Sigmoid colon (tissue), 7 donors: ENCODE data around the gene KLC4. TPM values are rescaled to one million over a fixed set of nuclear protein-coding genes. Genes with fewer than 3 reads are reported as not detected.

Experiments
- DNase-seq: peaks from one replicate; pipeline ENCODE4 v3.0.0-alpha.2; 2019
- H3K27ac ChIP-seq, 4 donors: fragments of 200-600 bp; sonication (generic); one replicate each; pipeline ENCODE4 v1.5.1; 2016 to 2019; ENCODE audit warnings: mild to moderate bottlenecking in 1 of 4
- H3K27me3 ChIP-seq, 3 donors: fragments of 200-600 bp; sonication (generic); one replicate each; pipeline ENCODE4 v1.5.1; 2019; ENCODE audit warnings: mild to moderate bottlenecking in 1 of 3
- H3K36me3 ChIP-seq, 4 donors: fragments of 200-600 bp; sonication (generic); one replicate each; pipeline ENCODE4 v1.5.1; 2016 to 2019
- H3K4me1 ChIP-seq, 4 donors: fragments of 200-600 bp; sonication (generic); one replicate each; pipeline ENCODE4 v1.5.1; 2017 to 2019
- H3K4me3 ChIP-seq, 4 donors: fragments of 200-600 bp; sonication (generic); one replicate each; pipeline ENCODE4 v1.5.1; 2017 to 2019; ENCODE audit warnings: mild to moderate bottlenecking in 2 of 4, moderate library complexity in 1 of 4
- H3K9me3 ChIP-seq, 4 donors: fragments of 200-600 bp in 3 of 4; sonication (generic) in 3 of 4; one replicate each; pipeline versions ENCODE4 v1.5.1 to v1.6.1; 2013 to 2019
- CTCF ChIP-seq, 4 experiments: fragments of 450-650 bp in 3 of 4; fragments of 200-600 bp in 1 of 4; IDR thresholded peaks; one replicate each; pipeline ENCODE4 v1.5.1; 2016 to 2019; ENCODE audit warnings: antibody characterized with exemption in 4 of 4, mild to moderate bottlenecking in 3 of 4, moderate library complexity in 2 of 4
- EP300 ChIP-seq, 4 donors: sonication (generic); formaldehyde crosslinking; IDR thresholded peaks; one replicate each; pipeline ENCODE4 v1.6.1; 2017; ENCODE audit warnings: antibody characterized with exemption in 4 of 4
- POLR2A ChIP-seq, 2 donors: fragments of 450-650 bp; IDR thresholded peaks; one replicate each; pipeline ENCODE4 v1.6.1; 2016; ENCODE audit warnings: antibody characterized with exemption in 2 of 2, mild to moderate bottlenecking in 2 of 2, moderate library complexity in 2 of 2
- POLR2AphosphoS5 ChIP-seq, 4 donors: sonication (generic); formaldehyde crosslinking; IDR thresholded peaks; one replicate each; pipeline ENCODE4 v1.6.1; 2017; ENCODE audit warnings: antibody characterized with exemption in 4 of 4
- WGBS, 2 donors: extraction: QIAGEN DNeasy Blood & Tissue Kit; methylation state at CpG; one replicate each; pipeline ENCODE4 v1.1.7; 2013; 5-methylcytosine and 5-hydroxymethylcytosine counted together
- intact Hi-C: fragments of 100-400 bp; cut with DNase I; formaldehyde crosslinking; loops from one replicate; pipeline ENCODE4 v1.15.1; 2023
- polyA plus RNA-seq, 3 donors: library from polyadenylated mRNA; stranded (reverse); fragments of 200-250 nt; gene quantifications; one replicate each; pipeline ENCODE4 v1.2.3, GENCODE V29; 2013
- total RNA-seq, 4 donors: library from RNA; depleted of rRNA; stranded (reverse); fragments of >200 nt; gene quantifications; one replicate each; pipeline ENCODE4 v1.1.0, GENCODE V29; 2016
- donor health status: healthy with polysubstance abuse.
- donor health status: Bipolar disorder and iron deficiency.
- donor health status: healthy.

Gene KLC4
- total and polyA plus RNA-seq, 7 donors = 23.2 to 116 (median 44.9) TPM

- H3K27ac ChIP-seq = no peak overlapping the region
- no peaks in the 10 kb centered on the region for H3K9me3 ChIP-seq
- intact Hi-C loops = no loop called here
- H3K4me1 ChIP-seq = peaks cover 0 to 26% (median 20%) of the 10 kb centered on the region in 4 donors
- WGBS, 2 donors = 88 to 90% methylated on average over 5 of the region's 5 CpGs
- H3K36me3 ChIP-seq = peaks cover 36 to 65% (median 55%) of the 10 kb centered on the region in 4 donors
- DNase-seq = no peak
- no peaks in the 10 kb centered on the region for H3K27me3 ChIP-seq
- H3K4me3 ChIP-seq = no peak overlapping the region
- TF ChIP-seq POLR2AphosphoS5 (IDR thresholded peaks at IDR 0.05) = no peak
- no peak for TF ChIP-seq EP300 (IDR thresholded peaks at IDR 0.05)
- TF ChIP-seq POLR2A (IDR thresholded peaks at IDR 0.05) = no peak
- no peak for TF ChIP-seq CTCF (IDR thresholded peaks at IDR 0.05)
These were observed 33.1 kb upstream of the KLC4 start for GRCh38 chr6:43026365-43026764.

GRCh38 chr6:43029120-43029519 is 30.3 kb upstream of the KLC4 start:
- no peak overlapping the region for H3K27ac ChIP-seq
- no peak for DNase-seq
- peaks cover 36 to 92% (median 57%) of the 10 kb centered on the region in 4 donors for H3K36me3 ChIP-seq
- H3K4me3 ChIP-seq = no peak overlapping the region
- H3K4me1 ChIP-seq = peaks cover 0 to 6% (median under 1%) of the 10 kb centered on the region in 4 donors
- H3K27me3 ChIP-seq = no peaks in the 10 kb centered on the region
- 93 to 95% methylated on average over 9 of the region's 9 CpGs for WGBS, 2 donors
- no peaks in the 10 kb centered on the region for H3K9me3 ChIP-seq
- TF ChIP-seq POLR2A (IDR thresholded peaks at IDR 0.05) = no peak
- no peak for TF ChIP-seq EP300 (IDR thresholded peaks at IDR 0.05)
- no peak for TF ChIP-seq CTCF (IDR thresholded peaks at IDR 0.05)
- intact Hi-C loops = no loop called here

- Histone ChIP-seq H3K27me3 (no peaks in the 10 kb centered on the region), H3K36me3 (peaks cover 19 to 84% (median 36%) of the 10 kb centered on the region in 4 donors), H3K4me3 (no peak overlapping the region), H3K27ac (no peak overlapping the region), H3K9me3 (no peaks in the 10 kb centered on the region), H3K4me1 (no peaks in the 10 kb centered on the region)
- 85 to 90% methylated on average over 4 of the region's 4 CpGs for WGBS, 2 donors
- TF ChIP-seq POLR2AphosphoS5 (IDR thresholded peaks at IDR 0.05) = no peak
- no peak for TF ChIP-seq CTCF (IDR thresholded peaks at IDR 0.05)
- no peak for TF ChIP-seq EP300 (IDR thresholded peaks at IDR 0.05)
- TF ChIP-seq POLR2A (IDR thresholded peaks at IDR 0.05) = no peak
- no peak for DNase-seq
- intact Hi-C loops = no loop called here
These were observed 27.1 kb upstream of the KLC4 start for GRCh38 chr6:43032326-43032725.

- 84 to 87% methylated on average over 2 of the region's 2 CpGs for WGBS, 2 donors
- no peak overlapping the region for H3K4me3 ChIP-seq
- no peak overlapping the region for H3K27ac ChIP-seq
- no peaks in the 10 kb centered on the region for H3K27me3 ChIP-seq
- peaks cover 24 to 84% (median 33%) of the 10 kb centered on the region in 4 donors for H3K36me3 ChIP-seq
- TF ChIP-seq CTCF (IDR thresholded peaks at IDR 0.05) (no peak), POLR2AphosphoS5 (IDR thresholded peaks at IDR 0.05) (no peak), POLR2A (IDR thresholded peaks at IDR 0.05) (no peak), EP300 (IDR thresholded peaks at IDR 0.05) (no peak)
- intact Hi-C loops = no loop called here
- H3K4me1 ChIP-seq = no peaks in the 10 kb centered on the region
- no peak for DNase-seq
- H3K9me3 ChIP-seq = no peaks in the 10 kb centered on the region
These were observed 25.8 kb upstream of the KLC4 start for GRCh38 chr6:43033496-43034189.

- H3K36me3 ChIP-seq = peaks cover 18 to 84% (median 28%) of the 10 kb centered on the region in 4 donors
- H3K4me3 ChIP-seq = no peak overlapping the region
- no peaks in the 10 kb centered on the region for H3K9me3 ChIP-seq
- H3K27ac ChIP-seq = no peak overlapping the region
- H3K4me1 ChIP-seq = no peaks in the 10 kb centered on the region
- TF ChIP-seq POLR2A (IDR thresholded peaks at IDR 0.05) = no peak
- TF ChIP-seq EP300 (IDR thresholded peaks at IDR 0.05) = no peak
- no peak for TF ChIP-seq CTCF (IDR thresholded peaks at IDR 0.05)
- DNase-seq = no peak
- WGBS, 2 donors = 92 to 95% methylated on average over 2 of the region's 2 CpGs
- intact Hi-C loops = no loop called here
- no peaks in the 10 kb centered on the region for H3K27me3 ChIP-seq
These were observed 25.3 kb upstream of the KLC4 start for GRCh38 chr6:43034190-43034525.
